IPS DF 4.7 (cell line): ENCODE data around the gene PPARG.

Experiments
- DNase-seq: peaks from one replicate; pipeline ENCODE4 v3.0.0-alpha.2; 2013; ENCODE audit warnings: low spot score; ENCODE audit errors: extremely low read depth

Gene PPARG

DNA sequence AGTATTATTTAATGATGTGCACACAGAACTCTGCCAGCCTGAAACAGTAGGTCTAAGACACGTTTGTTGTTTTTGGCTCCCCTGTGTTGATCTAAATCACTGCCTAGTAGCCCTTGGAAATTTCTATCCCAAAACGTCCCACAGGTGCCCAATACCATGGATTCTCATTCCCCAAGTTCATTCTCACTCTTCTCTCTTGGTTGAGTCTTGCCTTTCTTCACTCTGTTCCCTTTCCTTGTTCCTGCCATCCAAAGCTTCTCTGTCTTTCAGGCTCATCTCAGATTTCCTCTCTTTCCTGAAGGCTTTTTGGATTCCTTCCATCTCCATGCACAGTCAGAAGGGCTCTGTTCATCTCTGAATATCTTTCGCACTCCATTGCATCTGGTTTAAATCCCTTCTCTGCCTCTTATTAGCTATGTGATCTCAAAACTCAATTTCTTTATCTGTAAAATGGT lies 54.2 kb downstream of the PPARG start:
- no peak for DNase-seq

DNA sequence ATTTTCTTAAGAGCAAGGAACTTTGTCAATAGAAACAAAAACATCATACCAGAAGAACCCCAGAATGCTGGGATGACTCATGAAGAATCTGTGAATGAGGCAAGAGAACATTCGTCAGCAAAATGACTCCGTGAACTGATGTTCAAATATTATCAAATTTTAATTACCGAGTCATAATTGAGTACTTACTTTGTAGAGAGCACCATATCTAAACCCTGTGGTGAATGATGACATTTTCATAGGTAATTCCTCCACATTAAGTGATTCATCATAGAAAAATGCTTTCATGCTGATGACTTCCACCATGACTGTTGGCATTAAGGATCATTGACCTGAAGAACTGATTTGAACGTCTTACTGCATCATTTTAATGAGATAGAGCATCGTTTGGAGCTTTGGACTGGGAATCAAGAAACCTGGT lies 56.3 kb downstream of the PPARG start:
- DNase-seq: no peak

DNA sequence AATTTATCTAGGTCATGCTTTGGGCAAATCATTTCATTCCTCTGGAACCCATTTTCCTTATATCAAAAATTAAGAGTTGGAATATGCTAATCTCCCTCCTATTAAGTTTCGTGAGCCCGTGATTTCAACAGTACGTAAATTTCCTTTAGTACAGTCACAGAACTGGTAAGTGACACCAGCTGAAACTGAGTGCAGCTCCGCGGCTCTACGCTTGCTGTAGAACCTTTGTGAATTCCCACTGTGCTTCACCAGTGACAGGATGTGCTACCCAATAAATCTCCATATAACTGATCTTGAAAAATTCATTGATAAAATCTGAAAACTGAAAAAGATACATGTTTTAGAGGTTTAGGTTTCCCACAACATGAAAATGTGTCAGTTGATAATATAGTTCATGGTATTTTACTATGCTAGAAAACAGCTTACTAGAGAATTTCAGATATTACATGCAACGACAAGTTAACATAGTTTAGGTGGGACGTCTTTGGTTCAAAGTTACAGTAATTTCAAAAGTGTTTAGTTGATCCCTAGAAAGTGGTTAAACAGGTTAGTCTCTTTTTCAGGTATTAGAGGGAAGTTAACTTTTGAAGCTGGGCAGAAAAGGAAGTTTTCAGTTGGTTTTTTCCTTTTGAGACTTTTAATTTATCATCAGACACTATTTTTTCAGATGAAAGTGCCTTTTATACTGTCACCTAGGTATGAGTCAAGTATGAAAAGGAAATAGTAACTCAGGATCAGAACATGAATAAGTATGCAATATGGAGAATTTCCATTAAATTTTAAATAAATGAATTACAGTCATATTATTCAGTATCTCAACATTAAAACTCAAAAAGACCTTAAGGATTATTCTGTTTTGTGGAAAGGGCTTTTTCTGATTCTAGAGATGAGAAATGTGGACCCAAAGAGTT lies 57.0 kb downstream of the PPARG start:
- DNase-seq: no peak

GRCh38 chr3:12347301-12347700 lies 58.4 kb downstream of the PPARG start:
- DNase-seq: no peak

DNA sequence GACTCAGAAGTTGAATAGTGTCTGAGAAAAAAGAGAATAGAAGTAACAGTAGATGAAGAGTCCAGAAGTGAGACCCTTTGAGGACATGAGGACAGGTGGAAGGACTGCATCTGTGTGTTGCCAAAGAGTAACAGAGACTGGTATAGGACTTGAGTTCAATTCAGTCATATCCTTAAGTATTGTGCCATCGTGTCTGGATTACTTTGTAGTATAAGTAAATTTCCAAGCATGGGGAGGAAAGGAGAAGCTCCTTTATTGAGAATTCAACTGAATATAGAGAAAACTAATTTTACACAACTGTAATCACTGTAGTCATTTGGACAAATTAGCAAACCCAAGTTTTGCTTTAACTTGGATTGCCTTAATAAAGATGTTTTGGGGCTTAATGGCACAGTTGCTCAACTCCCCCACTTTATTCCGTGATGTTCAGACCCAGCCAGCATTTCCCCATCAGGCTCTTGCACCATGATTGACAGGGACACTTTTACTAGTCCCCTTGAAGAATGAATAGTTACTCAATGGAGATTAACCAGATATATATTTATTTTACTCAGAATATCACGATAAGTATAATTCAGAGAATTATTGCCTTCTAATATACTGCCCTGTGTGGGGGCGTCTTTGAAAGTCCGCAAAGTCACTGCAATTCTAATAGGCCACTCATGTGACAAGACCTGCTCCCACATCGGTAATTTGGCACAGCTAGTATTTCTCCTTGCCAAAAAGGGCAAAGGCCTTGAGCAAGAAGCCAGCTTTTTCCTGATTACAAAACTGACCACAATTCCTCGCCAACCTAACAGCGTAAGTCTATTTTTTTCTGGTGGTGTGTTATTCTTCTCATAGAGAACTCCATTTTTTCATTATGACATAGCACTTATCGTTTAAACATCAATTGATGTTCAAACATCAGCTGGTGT lies 61.3 kb downstream of the PPARG start:
- DNase-seq: no peak

- DNase-seq: no peak
These were observed 62.3 kb downstream of the PPARG start for GRCh38 chr3:12351145-12351544.

GRCh38 chr3:12352253-12352652 lies 63.4 kb downstream of the PPARG start:
- no peak for DNase-seq

GRCh38 chr3:12352755-12353154 lies 63.9 kb downstream of the PPARG start:
- no peak for DNase-seq

GRCh38 chr3:12353796-12354525 lies 65.1 kb downstream of the PPARG start:
- DNase-seq: no peak

DNA sequence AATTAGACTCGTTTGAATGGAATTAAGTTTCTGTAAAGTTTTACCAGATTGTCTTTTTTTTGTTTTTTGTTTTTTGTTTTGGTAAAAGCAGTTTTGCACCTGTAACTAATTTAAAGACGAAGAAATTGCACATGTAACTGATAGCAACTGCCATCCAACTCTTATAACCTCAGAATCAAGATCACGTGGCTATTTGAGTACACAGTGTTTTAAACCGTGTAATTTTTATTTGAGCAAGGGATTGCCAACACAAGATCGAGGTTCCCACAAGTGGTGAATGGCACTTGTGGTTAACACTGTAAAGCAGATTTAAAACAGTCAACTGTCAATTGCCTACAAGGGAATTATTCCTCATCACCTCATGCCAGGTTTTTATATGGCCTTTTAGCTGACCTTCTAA lies 67.3 kb downstream of the PPARG start:
- no peak for DNase-seq

DNA sequence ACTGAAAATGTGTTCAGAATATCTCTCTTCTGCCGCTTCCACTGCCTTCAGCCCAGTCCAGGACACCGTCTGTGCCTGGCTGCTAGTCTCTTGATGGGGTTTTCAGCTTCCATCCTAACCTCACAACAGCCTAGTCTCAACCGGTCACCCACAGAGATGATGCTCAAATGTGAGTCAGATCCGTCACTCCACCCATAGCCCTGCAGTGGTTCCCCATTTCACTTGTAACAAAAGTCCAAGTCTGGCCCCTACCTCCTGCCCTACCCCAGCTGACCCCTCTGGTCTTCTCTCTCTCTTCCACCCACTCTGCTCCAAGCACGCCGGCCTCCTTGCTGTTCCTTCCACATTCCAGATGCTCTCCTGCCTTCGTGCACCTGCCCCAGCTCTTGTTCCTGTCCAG lies 68.1 kb downstream of the PPARG start:
- no peak for DNase-seq

DNA sequence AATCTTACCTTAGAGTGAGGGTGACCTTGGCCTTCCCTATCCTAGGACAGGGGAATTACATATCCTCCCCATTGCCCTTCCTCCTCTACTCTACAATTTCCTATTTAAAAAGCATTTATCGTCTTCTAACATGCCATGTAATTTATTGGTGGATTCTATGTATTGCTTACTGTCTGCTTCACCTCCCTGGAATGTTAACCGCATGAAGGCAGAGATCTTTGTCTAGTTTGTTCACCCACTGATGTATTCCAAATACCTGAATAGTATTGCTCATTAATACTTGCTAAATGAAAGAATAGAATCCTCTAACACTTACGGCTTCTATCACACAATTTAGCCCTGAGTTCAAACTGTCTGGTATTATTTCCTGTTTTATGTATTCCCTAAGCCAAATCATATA lies 68.6 kb downstream of the PPARG start:
- no peak for DNase-seq

DNA sequence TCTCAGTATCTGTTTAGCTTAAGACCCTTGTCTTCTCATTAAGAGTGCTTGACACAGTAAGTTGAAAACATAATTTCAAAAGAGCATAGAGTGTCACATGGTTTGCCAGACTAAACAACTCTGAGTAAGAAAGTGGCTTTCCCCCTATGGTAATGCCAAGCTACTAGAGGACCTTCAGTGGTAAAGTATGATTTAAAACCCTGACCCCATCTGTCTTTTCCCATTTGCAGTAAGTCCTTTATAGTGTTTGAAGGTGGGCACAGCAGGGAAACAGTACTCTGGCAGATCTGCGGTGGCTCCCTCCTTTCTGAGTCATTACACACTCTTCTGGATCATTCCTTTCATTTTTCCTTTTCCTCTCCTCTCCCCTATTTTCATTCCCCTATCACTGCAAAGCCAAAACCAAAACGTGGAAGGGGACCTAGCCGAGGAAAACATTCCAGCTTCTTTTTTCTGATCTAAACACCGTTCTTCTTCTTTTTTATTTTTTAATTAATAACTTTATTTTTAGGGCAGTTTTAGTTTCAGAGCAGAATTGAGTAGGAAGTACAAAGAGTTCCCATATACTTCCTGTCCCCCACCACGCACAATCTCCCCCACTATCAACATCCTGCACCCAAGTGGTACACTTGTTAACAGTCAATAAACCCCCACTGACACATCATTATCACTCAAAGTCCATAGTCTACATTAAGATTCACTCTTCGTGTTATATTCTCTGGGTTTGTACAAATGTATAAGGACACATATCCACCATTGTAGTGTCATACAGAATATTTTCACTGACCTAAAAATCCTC lies 74.7 kb downstream of the PPARG start:
- no peak for DNase-seq

GRCh38 chr3:12367346-12367745 lies 78.5 kb downstream of the PPARG start:
- DNase-seq: no peak

GRCh38 chr3:12369029-12369428 lies 80.2 kb downstream of the PPARG start:
- DNase-seq: no peak

GRCh38 chr3:12369598-12369997 lies 80.7 kb downstream of the PPARG start:
- DNase-seq: no peak

- DNase-seq: no peak
These were observed 81.9 kb downstream of the PPARG start for GRCh38 chr3:12370758-12371157.

GRCh38 chr3:12371525-12372140 lies 82.8 kb downstream of the PPARG start:
- no peak for DNase-seq

GRCh38 chr3:12372741-12373280 lies 83.9 kb downstream of the PPARG start:
- no peak for DNase-seq

- no peak for DNase-seq
These were observed 86.7 kb downstream of the PPARG start for GRCh38 chr3:12375572-12375971.
